ENCODE data around the gene TRIP6.

TRIP6 gene

DNA sequence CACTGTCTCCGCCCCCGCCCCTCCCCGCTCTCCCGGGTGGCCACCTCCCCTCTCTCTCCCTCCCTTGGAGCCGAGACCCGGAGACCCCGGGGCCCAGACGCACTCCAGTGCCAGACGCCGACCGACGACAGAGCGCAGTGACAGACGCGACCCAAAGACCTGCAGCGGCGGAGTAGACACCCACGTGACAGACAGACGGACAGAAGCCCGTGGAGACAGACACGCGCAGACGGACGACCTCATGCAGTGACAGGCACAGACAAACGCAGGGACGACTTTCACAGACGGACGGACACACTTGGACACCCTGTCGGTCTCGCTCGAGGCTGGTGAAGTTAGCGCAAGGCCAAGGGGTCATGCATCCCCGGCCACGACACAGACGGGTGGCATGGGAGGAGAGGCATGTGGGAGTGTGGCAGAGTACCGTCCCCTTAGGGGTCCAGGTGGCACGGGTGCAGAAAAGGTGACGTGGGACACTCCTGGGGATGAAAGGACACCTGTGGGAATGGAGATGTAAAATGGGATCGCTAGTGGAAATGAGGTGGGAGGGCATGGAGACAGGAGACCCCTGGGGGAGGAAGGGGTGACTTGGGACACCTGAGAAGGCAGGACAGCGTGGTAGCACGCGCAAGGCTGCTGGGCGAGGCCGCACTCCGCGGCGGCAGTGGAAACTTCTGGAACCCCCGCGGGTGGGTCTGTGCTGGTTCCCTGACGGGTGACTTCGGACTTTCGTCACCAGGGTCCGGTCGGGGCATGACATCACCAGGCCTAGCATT lies 29.0 kb downstream of the TRIP6 start:
- no peak overlapping the region for H3K9ac ChIP-seq (ENCODE audit: low read depth, low read length, poor library complexity)
- H3K4me2 ChIP-seq (ENCODE audit: insufficient read depth, low read length, poor library complexity, severe bottlenecking), result peak overlapping the region; percentile 83
- no peak overlapping the region for H4K8ac ChIP-seq (ENCODE audit: low read depth, low read length)
- H3K9me3 ChIP-seq (replicated peaks in 1 of 2; ENCODE audit: control insufficient read depth in 2 of 2, insufficient read depth in 1 of 2, low read depth in 1 of 2, low read length in 2 of 2), result no peaks in the 10 kb centered on the region
- DNase-seq (ENCODE audit: low spot score), result no peak
- H2AK5ac ChIP-seq (ENCODE audit: low read depth, low read length), result peak overlapping the region; percentile 1
- H3K18ac ChIP-seq (ENCODE audit: low read length), result no peak overlapping the region
- H2BK12ac ChIP-seq (ENCODE audit: low read length), result no peak overlapping the region
- H3K79me1 ChIP-seq (ENCODE audit: low read depth, low read length), result no peaks in the 10 kb centered on the region
- H3K14ac ChIP-seq (ENCODE audit: low read length), result no peak overlapping the region
- H3K4ac ChIP-seq (ENCODE audit: low read length), result no peak overlapping the region
- H3K23ac ChIP-seq (ENCODE audit: low read depth, low read length, poor library complexity), result peak overlapping the region; percentile 95
- H4K91ac ChIP-seq (ENCODE audit: low read depth, low read length, poor library complexity), result no peak overlapping the region
- no peak overlapping the region for H2BK120ac ChIP-seq (ENCODE audit: low read depth, low read length)
- H3K27me3 ChIP-seq (ENCODE audit: control insufficient read depth in 3 of 3, insufficient read depth in 3 of 3, low read depth in 1 of 3, low read length in 3 of 3), result peaks cover 15 to 26% (median 21%) of the 10 kb centered on the region in 3 experiments
- no peaks in the 10 kb centered on the region for H3K36me3 ChIP-seq (replicated peaks in 1 of 2; ENCODE audit: control insufficient read depth in 2 of 2, insufficient read depth in 2 of 2, low read length in 2 of 2)
- no CpG with 5 or more reads among the region's 54 CpGs for WGBS, 2 donors (ENCODE audit: extremely low coverage in 2 of 2, insufficient read length in 2 of 2, insufficient replicate concordance in 1 of 2)
- no peak overlapping the region for H3K27ac ChIP-seq (replicated peaks; ENCODE audit: low read length)
- H3K4me3 ChIP-seq (ENCODE audit: low read length in 2 of 2), result peak overlapping the region; percentile 15 to 61
- peak overlapping the region; percentile 79 for H2BK15ac ChIP-seq (ENCODE audit: low read length)
- peak overlapping the region; percentile 84 for H2AFZ ChIP-seq (ENCODE audit: low read length)
- H2BK5ac ChIP-seq (ENCODE audit: low read length), result no peak overlapping the region
- H3K4me1 ChIP-seq (ENCODE audit: control insufficient read depth in 2 of 2, insufficient read depth in 1 of 2, low read depth in 1 of 2, low read length in 2 of 2), result peaks cover 19 to 25% of the 10 kb centered on the region in 2 donors

GRCh38 chr7:100896732-100897608 lies 29.8 kb downstream of the TRIP6 start:
- Histone ChIP-seq H3K27me3 (ENCODE audit: control insufficient read depth in 3 of 3, insufficient read depth in 3 of 3, low read depth in 1 of 3, low read length in 3 of 3) (peaks cover 15 to 26% (median 23%) of the 10 kb centered on the region in 3 experiments), H2BK15ac (ENCODE audit: low read length) (no peak overlapping the region), H2BK120ac (ENCODE audit: low read depth, low read length) (no peak overlapping the region), H2AFZ (ENCODE audit: low read length) (peak overlapping the region; percentile 84), H3K14ac (ENCODE audit: low read length) (no peak overlapping the region), H4K91ac (ENCODE audit: low read depth, low read length, poor library complexity) (no peak overlapping the region), H3K27ac (replicated peaks; ENCODE audit: low read length) (no peak overlapping the region), H3K9ac (ENCODE audit: low read depth, low read length, poor library complexity) (peak overlapping the region; percentile 71), H2BK12ac (ENCODE audit: low read length) (no peak overlapping the region), H3K4me2 (ENCODE audit: insufficient read depth, low read length, poor library complexity, severe bottlenecking) (peak overlapping the region; percentile 83), H3K4me3 (ENCODE audit: low read length in 2 of 2) (peak overlapping the region; percentile 33 to 76), H3K23ac (ENCODE audit: low read depth, low read length, poor library complexity) (peak overlapping the region; percentile 8), H4K8ac (ENCODE audit: low read depth, low read length) (no peak overlapping the region), H3K79me1 (ENCODE audit: low read depth, low read length) (no peaks in the 10 kb centered on the region), H3K18ac (ENCODE audit: low read length) (peak overlapping the region; percentile 33), H3K9me3 (replicated peaks in 1 of 2; ENCODE audit: control insufficient read depth in 2 of 2, insufficient read depth in 1 of 2, low read depth in 1 of 2, low read length in 2 of 2) (no peaks in the 10 kb centered on the region), H2BK5ac (ENCODE audit: low read length) (no peak overlapping the region), H2AK5ac (ENCODE audit: low read depth, low read length) (peak overlapping the region; percentile 1), H3K4me1 (ENCODE audit: control insufficient read depth in 2 of 2, insufficient read depth in 1 of 2, low read depth in 1 of 2, low read length in 2 of 2) (peaks cover 17 to 19% of the 10 kb centered on the region in 2 donors), H3K36me3 (replicated peaks in 1 of 2; ENCODE audit: control insufficient read depth in 2 of 2, insufficient read depth in 2 of 2, low read length in 2 of 2) (no peaks in the 10 kb centered on the region), H3K4ac (ENCODE audit: low read length) (no peak overlapping the region)
- no peak for DNase-seq (ENCODE audit: low spot score)
- WGBS, 2 donors (ENCODE audit: extremely low coverage in 2 of 2, insufficient read length in 2 of 2, insufficient replicate concordance in 1 of 2), result no CpG with 5 or more reads among the region's 95 CpGs

DNA sequence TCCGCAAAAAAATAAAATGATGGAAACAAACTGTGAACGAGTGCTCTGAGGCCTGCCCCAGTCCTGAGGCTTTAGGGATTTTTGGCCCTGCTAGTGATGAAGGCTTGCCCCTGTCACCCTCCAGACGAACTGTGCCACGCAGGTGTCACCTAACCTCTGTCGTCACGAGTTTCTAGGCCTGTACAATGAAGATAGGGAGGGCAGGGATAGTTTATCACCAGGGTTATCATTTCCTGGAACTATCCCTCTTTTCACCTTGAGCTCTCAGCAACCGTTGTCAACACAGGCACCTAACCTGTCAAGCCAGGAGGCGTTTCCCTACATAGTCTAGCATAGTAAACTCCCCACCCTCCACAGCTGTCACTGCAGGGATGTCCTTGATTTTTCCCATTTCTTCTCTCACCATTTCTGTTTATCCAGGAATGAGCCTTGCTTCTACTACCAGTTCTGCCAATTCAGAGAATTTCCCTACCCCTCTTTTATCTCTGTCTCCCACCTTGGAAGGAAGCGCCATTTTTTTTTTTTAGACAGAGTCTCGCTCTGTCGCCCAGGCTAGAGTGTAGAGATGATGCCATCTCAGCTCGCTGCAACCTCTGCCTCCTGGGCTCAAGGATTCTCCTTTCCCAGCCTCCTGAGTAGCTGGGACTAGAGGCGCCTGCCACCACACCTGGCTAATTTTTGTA lies 30.7 kb downstream of the TRIP6 start:
- Histone ChIP-seq H3K14ac (ENCODE audit: low read length) (no peak overlapping the region), H2BK12ac (ENCODE audit: low read length) (no peak overlapping the region), H3K4me1 (ENCODE audit: control insufficient read depth in 2 of 2, insufficient read depth in 1 of 2, low read depth in 1 of 2, low read length in 2 of 2) (peaks cover 15 to 17% of the 10 kb centered on the region in 2 donors), H2AFZ (ENCODE audit: low read length) (no peak overlapping the region), H4K8ac (ENCODE audit: low read depth, low read length) (no peak overlapping the region), H3K4me2 (ENCODE audit: insufficient read depth, low read length, poor library complexity, severe bottlenecking) (no peak overlapping the region), H3K27ac (replicated peaks; ENCODE audit: low read length) (no peak overlapping the region), H3K18ac (ENCODE audit: low read length) (no peak overlapping the region), H3K23ac (ENCODE audit: low read depth, low read length, poor library complexity) (no peak overlapping the region), H3K79me1 (ENCODE audit: low read depth, low read length) (no peaks in the 10 kb centered on the region), H3K27me3 (ENCODE audit: control insufficient read depth in 3 of 3, insufficient read depth in 3 of 3, low read depth in 1 of 3, low read length in 3 of 3) (peaks cover 15 to 26% (median 24%) of the 10 kb centered on the region in 3 experiments), H2BK120ac (ENCODE audit: low read depth, low read length) (no peak overlapping the region), H2BK5ac (ENCODE audit: low read length) (no peak overlapping the region), H2BK15ac (ENCODE audit: low read length) (no peak overlapping the region), H3K9me3 (replicated peaks in 1 of 2; ENCODE audit: control insufficient read depth in 2 of 2, insufficient read depth in 1 of 2, low read depth in 1 of 2, low read length in 2 of 2) (no peaks in the 10 kb centered on the region), H2AK5ac (ENCODE audit: low read depth, low read length) (no peak overlapping the region), H4K91ac (ENCODE audit: low read depth, low read length, poor library complexity) (no peak overlapping the region), H3K9ac (ENCODE audit: low read depth, low read length, poor library complexity) (no peak overlapping the region), H3K4ac (ENCODE audit: low read length) (no peak overlapping the region), H3K36me3 (replicated peaks in 1 of 2; ENCODE audit: control insufficient read depth in 2 of 2, insufficient read depth in 2 of 2, low read length in 2 of 2) (no peaks in the 10 kb centered on the region), H3K4me3 (ENCODE audit: low read length in 2 of 2) (no peak overlapping the region)
- no CpG with 5 or more reads among the region's 13 CpGs for WGBS, 2 donors (ENCODE audit: extremely low coverage in 2 of 2, insufficient read length in 2 of 2, insufficient replicate concordance in 1 of 2)
- no peak for DNase-seq (ENCODE audit: low spot score)

Data from neuronal stem cell (in vitro differentiated cells).